NB4 (cell line): ENCODE measurements around the gene DDX49.

Experiments used
- MYC ChIP-seq: IDR thresholded peaks from 2 replicates; pipeline ENCODE4 v1.6.1; 2011; ENCODE audit warnings: low read depth, low read length
- POLR2A ChIP-seq: IDR thresholded peaks from 2 replicates; pipeline ENCODE4 v1.6.1; 2011; ENCODE audit warnings: mild to moderate bottlenecking; ENCODE audit not compliant: insufficient read length; ENCODE audit errors: extremely low read depth
- TF ChIP-seq, protein P1 (sequence below): IDR thresholded peaks from one replicate; pipeline ENCODE4 v1.5.1; 2012; ENCODE audit warnings: low read depth, low read length
- TF ChIP-seq, protein P2 (sequence below): IDR thresholded peaks from 2 replicates; pipeline ENCODE4 v1.6.1; 2011; ENCODE audit warnings: low read depth, low read length

DNA sequence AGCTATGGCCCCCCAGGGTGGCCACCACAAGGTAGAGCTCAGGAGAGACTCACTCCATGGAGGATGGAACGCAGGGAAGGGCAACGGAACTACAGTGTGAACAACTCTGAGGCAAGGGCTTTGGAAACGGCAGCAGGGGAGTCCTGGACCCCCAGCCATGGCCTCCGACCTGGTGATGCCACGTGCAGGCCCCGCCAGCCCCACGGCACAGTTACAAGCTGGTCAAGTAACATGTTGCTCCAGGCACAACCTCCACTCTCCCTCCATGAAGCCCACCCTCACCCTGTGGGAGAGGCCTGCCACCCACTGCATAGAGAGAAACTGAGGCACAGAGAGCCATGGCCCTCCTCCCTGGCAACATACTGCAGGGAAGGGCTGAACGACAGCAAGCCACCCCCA is 14.5 kb upstream of the DDX49 start:
- no peak for TF ChIP-seq POLR2A
- TF ChIP-seq, protein P1, sequence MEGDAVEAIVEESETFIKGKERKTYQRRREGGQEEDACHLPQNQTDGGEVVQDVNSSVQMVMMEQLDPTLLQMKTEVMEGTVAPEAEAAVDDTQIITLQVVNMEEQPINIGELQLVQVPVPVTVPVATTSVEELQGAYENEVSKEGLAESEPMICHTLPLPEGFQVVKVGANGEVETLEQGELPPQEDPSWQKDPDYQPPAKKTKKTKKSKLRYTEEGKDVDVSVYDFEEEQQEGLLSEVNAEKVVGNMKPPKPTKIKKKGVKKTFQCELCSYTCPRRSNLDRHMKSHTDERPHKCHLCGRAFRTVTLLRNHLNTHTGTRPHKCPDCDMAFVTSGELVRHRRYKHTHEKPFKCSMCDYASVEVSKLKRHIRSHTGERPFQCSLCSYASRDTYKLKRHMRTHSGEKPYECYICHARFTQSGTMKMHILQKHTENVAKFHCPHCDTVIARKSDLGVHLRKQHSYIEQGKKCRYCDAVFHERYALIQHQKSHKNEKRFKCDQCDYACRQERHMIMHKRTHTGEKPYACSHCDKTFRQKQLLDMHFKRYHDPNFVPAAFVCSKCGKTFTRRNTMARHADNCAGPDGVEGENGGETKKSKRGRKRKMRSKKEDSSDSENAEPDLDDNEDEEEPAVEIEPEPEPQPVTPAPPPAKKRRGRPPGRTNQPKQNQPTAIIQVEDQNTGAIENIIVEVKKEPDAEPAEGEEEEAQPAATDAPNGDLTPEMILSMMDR, result no peak
- TF ChIP-seq, protein P2, sequence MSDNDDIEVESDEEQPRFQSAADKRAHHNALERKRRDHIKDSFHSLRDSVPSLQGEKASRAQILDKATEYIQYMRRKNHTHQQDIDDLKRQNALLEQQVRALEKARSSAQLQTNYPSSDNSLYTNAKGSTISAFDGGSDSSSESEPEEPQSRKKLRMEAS, result no peak
- TF ChIP-seq MYC, result no peak
